IPS DF 19.7 (cell line): Measurements from ENCODE around the gene WFDC1.

Source experiments
- DNase-seq: peaks from one replicate; pipeline ENCODE4 v3.0.0-alpha.2; 2013; ENCODE audit warnings: low read depth, low spot score

WFDC1 gene

DNA sequence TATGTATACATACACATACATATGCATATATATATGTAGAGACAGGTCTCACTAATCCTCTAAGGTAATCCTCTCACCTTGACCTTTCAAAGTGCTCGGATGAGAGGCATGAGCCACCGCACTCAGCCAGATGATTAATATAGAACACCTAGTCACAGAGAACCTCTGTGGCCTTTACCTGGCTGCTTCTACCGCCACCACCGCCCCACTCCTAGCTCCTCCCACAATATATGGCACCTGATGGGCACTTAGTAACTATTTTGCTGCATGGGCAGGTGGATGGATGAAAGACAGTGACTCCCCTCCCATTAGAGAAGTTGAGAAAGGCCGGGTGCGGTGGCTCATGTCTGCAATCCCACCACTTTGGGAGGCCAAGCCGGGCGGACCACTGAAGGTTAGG is 57.0 kb downstream of the WFDC1 start:
- no peak for DNase-seq

DNA sequence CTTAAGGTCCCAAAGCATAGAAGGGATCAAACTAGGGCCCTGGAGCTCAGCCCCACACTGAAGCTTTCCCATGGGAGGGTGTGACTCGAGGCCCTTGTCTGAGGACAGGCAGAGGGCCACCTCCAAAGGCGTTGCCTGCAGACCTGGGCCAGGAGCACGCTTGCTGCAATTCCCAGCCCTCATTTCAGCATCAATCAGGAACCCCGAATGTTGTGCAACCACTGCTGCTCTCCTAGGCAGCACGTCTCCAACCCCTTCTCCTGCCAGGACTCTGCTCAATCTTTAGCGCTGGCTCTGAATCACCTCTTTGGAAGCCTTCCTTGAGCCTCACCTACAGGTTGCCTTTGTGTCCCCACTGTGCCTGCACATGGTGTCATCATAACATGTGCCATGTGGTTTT is 59.6 kb downstream of the WFDC1 start:
- no peak for DNase-seq

DNA sequence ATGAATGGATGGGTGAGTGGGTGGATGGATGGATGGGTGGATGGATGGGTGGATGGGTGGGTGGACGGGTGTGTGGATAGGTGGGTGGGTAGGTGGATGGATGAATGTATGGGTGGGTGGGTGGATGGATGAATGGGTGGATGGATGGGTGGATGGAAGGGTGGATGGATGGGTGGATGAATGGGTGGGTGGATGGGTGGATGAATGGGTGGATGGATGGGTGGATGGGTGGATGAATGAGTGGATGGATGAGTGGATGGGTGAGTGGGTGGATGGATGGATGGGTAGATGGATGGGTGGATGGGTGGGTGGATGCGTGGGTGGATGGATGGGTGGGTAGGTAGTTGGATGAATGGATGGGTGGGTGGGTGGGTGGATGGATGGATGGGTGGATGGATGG is 60.5 kb downstream of the WFDC1 start:
- no peak for DNase-seq

DNA sequence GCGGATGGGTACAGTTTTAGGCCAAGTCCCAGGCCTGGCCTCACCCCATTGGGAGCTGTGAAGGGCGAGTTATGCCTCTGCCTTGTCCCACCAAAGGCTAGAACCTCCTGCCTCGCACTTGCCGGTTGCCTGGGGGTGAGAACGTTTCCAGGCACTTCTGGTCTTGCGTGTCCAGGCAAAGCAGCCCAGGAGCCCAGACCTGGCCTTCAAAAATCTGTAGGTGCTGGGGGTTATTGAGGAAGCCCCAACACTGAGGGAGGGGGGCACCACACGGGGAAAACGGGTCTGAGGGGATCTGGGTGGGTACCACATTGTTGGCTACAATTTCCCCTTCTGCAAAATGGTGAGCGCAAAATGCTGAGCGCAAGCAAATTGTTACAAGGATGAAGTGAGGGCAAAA is 61.5 kb downstream of the WFDC1 start:
- no peak for DNase-seq

DNA sequence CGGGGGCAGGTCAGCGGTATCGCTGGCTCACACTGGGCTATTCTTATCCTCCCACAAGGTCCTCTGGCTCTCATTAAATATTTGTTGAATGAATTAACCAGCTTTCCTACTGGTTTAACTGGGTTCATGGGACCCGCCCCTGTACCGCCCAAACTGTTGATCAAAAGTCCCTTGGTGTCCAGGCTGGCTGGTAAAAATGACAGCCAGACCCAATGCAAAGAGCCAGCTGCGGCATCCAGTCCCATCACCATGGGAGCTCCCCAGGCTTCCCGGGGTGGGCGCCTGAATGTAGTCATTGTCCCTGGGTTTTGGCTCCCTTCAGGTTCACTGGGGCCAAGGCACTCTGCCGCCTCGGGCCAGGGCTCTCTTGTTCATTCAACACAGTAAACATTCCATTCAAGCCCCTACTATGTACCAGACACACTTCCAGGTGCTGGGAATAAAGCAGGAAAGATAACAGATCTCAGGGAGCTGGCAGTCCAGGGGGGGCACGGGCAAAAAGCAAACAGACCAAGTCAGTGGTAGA is 62.0 kb downstream of the WFDC1 start:
- no peak for DNase-seq

DNA sequence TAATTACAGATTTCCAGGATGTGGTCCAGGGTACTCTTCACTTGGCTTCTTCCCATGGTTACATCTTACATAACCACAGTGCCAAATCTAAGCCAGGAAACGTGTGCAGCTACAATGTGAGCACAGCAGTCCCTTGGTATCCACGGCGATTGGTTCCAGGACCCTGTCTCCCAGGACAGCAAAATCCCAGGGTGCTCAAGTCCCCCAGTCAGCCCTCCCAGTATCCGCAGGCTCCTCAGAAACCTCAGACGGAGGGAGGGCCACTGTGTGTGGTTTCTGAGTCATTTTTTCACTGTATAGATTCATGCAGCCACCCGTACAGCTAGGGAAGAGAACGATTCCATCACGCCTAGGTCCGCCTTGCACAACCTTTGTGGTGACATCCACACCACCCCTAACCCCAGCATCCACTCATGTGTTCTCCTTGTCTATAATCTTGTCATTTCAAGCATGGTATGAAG is 62.5 kb downstream of the WFDC1 start:
- DNase-seq: no peak

DNA sequence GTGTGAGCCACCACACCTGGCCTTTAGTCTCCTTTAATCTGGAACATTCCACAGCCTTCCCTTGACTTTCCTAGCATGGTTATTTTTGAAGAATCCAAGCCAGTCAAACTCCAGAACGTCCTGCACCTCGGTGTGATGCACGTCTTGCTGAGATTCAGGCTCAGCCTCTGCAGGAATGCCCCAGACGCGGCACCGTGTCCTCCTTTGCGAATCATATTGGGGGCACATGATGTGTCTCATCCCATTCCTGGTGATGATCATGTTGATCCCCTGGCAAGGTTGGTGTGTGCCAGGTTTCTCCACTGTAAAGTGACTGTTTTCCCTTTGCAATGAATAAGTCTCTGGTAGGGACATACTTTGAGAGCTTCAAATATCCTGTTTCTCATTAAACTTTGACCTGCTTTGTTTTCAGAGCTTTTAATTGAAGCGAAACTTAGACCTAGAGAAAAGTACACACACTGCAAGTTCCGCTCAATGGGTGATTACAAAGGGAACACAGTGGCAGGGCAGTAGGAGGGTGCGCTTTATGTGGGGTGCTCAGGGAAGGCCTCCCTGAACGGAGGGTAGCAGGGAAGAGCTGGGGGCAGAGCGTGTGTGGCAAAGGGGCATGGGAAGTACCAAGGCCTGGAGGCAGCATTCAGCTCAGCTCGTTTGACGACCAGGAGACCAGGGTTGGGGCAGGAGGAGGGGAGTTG is 64.1 kb downstream of the WFDC1 start:
- DNase-seq: no peak

DNA sequence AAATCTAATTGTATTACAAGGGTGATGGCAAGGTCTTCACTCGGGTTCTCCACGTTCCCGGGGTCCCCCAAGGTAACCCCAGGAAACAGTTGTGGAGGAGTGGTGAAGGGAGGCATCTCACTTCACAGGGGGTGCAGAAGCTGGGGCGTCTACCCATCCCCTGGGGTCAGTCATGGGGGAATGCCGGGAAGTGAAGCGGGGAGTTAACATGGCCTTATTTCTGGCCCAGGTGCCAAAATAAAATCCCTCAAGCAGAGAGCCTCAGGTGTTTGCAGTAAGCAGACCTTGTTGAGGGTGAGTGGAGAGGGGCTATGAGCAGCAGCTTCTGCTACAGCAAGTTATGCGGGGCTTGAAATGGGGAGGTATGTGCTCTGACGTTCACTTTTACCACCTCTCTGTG is 64.6 kb downstream of the WFDC1 start:
- DNase-seq: no peak

DNA sequence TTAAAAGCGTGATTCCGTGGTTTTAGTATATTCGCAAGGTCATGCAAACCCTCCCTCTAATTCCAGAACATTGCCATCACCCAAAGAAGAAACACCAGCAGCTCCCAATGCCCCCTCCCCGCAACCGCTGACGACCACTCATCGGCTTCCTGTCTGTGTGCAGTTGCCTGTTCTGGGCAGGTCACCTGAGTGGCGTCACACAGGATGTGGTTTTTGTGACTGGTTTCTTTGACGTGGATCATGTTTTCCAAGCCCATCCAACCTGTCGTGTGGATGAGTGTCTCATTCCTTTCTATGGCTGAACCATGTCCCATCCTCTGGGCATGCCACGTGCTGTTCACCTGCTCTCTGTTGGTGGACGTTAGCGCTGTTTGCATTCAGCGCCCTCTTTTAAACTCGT is 65.5 kb downstream of the WFDC1 start:
- no peak for DNase-seq

DNA sequence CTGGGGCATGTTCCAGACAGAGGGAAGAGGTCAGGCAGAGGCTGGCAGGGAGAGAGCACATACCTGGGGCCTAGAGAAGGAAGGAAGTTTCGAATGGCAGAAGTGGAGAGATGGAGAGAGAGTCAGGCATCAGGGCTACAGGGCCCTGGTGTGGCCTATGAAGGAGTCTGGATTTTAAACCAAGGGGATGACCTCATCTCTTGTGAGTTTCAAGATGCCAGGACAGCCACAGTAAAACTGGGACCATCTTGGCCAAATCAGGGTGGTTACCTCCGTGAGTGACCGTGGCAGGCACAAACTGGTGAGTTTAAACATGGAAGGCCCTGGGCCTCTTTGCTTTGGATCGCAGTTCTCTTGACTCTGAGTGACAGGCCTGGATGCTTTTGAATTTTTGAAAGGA is 66.1 kb downstream of the WFDC1 start:
- no peak for DNase-seq

DNA sequence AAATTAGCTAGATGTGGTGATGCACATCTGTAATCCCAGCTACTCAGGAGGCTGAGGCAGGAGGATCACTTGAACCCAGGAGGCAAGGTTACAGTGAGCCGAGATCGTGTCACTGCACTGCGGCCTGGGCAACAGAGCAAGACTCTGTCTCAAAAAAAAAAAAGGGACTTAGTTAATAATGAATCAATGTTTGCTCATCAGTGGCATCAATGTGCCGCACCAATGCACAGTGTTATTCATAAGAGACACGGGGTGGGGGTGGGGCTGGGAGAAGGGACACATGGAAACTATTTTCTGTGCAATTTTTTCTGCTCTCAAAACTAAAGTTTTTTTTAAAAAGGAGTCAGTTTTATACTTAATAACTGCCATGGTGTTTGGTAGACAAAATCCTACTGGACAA is 66.9 kb downstream of the WFDC1 start:
- DNase-seq: no peak

DNA sequence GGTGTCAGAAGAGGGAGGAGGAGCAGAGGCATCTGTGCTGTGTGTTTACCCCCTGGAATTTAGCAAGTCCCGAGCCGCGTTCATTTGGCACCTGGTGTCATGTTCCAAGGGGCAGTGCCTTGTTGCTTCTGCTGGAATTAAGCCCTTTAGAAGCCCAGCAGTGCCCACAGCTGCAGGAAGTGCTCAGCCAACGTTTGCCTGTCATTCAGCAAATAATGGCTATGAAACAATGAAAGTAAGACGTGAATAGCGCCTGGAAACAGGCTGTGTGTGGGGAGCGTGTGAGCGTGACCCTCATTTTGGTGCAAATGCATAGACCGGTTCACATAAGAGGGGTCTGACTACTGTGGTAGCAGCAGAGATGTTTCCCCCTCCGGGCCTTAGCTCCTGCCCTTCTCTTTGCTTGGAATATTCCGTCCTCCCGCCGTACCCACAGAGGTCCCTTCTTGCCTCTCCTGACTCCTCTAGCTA is 67.8 kb downstream of the WFDC1 start:
- DNase-seq: no peak

DNA sequence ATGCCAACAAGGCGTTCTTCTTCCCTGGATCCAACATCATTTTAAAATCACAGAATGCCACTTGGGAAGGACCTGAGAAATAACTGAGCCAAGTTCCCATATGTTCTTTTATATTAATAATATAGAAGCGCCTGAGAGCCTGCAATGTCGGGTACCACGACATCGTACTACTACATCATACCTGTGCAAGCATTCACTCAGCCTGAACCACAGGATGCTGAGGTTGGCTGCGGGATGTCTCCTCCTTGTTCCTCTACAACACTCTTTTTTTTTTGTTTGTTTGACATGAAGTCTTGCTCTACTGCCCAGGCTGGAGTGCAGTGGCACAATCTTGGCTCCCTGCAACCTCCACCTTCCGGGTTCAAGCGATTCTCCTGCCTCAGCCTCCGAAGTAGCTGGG is 71.5 kb downstream of the WFDC1 start:
- no peak for DNase-seq

DNA sequence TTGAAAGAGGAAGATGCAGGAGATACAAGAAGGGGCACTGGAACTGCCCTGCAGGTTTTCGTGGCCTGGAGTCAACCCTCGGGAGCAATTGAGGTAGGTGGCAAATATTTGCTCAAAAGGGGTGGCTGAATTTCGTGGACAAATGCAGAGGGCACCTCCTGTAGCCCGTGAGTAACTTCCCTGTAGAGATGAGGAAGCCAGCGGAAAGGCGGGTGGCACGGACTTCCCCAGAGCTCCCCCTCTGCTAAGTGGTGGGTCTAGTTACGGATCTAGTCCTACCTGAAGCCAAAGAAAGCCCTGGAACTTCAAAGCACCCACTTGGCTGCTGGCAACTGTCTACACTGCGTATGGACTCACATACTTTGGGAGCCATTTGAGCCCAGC is 72.6 kb downstream of the WFDC1 start:
- no peak for DNase-seq

DNA sequence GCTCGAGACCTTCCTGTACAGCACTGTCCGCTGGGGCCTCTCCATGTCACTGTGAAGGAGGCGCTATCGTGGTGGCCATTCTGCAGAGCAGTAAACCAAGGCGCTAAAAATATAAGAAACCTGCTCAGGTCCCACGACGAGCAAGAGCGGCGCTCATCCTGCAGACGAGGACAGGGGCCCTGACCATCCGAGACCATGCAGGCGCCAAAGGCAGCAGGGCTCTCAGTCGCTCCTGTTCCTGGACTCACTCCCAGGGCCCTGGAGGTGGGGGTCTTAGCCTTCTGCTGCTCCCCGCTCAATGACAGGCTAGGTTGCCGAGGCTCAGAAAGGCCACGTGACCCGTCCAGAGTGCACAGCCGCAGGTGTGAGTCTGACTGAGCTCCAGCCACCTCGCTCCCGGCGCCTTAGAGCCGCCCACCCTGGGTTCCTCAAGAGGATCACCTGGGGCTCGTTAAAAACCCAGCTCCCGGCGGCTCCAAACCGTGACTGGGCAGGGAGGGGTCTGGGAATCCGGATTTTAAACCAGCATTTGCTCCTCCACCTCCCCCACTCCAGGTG is 73.2 kb downstream of the WFDC1 start:
- no peak for DNase-seq

DNA sequence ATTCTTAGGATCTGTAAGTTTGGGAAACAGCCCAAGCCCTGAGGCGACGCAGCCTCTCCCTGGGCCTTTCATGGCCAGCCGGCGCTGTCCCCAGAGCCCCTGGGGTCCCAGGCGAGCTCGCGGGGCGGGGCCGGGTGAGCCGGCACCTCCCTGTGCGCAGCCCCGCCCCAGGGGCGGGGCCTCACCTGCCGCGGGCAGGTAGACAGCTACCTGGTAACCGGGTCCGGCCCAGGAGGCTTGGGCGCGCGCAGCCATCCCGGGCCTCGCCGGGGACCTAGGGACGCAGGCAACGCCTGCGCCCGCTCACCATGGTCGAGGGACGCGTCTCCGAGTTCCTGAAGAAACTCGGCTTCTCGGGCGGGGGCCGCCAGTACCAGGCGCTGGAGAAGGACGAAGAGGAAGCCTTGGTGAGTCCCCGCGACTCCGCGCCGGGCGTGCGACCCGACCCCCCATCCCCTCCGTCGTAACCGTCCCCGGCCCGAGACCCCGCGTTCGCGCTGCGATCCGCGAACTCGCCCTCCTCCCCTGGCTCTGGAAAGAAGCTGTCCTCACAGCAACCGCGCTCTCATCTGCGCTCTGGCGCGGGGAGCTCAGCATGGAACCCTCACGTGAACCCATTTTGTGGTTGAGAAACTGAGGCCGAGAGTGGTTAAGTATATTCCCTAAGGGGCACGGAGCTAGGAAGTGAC is 73.8 kb downstream of the WFDC1 start, which contains the start of gene ATP2C2:
Gene ATP2C2 (plus strand): TSS at position 231 of the 689 bp plus-strand sequence. CDS start 78 bp downstream, at position 309.
- DNase-seq: no peak

DNA sequence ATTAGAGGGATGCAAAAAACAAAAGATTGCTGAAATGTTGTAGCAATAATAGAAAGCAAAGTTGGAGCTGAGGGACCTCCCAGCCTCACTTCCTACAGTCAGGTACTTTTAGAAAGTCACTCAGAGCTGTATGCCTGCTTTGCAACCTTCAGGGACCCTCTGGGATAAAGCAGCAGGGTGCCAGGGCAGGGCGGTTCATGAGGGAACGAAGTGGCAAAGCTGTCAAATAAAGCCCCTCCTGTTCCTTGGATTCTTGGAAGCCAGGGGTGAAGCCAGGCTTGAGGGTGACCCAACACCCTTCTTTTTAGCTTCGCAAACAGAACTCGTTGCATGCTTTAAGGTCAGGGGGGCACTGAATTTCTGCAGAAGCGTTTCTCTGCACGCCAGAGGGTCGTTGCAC is 74.4 kb downstream of the WFDC1 start:
- no peak for DNase-seq

DNA sequence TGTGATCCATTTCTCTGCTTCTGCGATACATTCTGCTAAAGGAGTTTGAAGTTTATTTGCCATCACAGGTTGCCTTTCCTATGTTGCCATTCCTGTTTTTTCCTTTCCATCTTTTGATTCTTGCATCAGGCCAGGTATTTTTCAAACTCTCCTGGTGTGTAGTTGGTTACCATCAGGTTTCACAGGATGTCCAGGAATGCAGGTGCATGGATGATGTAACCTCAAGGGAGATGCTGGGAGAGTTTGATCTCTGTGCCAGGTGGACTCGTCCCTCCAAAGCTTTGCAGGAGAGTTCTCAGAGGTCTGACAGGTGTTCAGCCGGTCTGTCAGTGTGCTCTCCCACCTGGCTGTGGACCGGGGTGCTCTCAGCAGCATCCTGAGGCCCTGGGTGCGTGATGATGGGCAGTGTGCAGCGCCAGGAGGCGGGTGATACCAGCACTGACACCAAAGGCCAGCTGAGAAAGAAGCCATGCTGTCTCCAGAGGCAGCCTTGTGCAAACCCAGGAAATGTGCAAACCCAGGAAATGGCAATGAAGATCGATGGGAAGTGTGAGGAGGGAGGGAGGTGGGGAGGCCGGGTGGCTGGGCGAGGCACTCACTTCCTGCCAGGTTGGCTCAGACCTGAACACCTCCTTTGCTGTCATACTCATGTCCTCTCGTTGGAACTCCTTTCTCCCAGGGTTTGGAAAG is 75.4 kb downstream of the WFDC1 start:
- no peak for DNase-seq

DNA sequence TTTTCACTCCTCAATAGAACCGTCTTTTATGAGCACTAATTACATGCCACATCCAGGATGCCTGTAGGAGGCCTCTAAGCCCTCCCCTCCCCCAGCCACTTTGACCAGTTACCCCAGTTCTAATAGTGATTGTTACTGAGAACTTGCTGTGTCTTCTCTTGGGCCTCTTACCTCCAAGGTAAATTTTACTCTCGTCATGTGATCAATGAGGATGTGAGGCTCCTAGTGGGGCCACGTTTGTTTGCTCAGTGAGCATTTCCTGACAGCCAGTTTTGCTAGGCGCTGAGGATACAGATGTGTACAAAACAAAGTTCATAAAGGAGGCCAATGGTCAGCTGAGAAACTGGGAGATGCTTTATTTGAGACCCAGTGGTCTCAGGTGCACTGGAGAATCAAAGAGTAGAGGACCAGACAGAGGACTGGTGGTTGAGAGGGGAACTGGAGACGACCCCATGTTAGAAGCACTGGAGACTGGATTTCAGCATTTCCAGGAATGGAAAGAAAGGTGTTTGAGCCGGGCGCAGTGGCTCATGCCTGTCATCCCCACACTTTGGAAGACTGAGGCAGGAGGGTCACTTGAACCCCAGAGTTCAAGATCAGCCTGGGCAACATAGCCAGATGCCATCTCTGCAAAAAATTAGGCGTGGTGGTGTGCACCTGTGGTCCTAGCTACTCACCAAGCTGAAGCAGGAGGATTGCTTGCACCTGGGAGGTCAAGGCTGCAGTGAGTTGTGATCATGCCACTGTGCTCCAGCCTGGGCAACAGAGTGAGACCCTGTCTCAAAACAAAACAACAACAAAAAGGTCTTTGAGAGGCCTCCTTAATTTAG is 76.3 kb downstream of the WFDC1 start:
- no peak for DNase-seq

DNA sequence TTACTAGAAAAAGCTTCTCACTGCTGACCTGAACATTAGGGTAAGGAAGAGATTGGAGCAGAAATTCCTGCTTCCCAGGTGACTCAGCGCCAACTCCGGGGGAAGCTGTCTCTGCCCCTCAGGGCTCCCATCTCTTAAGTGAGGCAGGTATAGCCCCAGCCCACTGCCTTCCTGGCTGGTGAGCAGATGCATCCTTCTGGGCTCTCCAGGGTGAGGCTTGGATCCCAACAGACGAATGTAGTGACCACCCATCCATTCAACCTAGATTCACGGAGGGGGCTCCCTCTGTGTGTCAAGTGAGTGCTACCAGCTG is 76.8 kb downstream of the WFDC1 start:
- DNase-seq: no peak

DNA sequence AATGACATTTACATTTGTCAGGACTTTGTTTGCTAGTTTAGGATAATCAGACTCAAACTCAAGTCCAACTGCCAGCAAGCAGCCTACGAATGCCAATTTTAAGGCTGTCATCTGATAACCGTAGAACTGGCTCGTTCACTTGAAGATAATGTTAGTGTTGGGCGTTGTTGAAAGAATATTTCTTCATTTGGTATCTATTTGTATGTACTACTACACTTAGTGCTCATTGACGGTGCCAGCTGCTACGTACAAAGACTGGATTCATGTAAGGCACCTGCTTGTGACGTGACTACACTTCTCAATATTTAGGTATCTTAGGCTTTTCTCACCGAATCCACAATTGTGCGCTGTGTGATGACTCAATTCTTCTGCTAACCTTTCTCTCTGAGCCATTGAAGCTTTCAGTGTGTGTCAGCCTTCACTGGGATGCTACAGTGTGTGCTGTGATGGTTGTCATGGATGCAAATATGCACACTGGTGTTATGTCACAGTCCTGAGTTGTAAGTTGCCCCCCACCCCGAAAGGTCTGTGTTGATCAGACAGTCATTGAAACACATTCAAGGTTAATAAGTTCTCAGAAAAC is 79.3 kb downstream of the WFDC1 start:
- no peak for DNase-seq
